ENCODE measurements around the gene EFCAB5. TPM values are rescaled to one million over a fixed set of nuclear protein-coding genes. Genes with fewer than 3 reads are reported as not detected.
"Not testable (repeated sequence)": the region's sequence is repeated elsewhere in the genome, so short reads cannot be mapped to it uniquely, and the experiment has no call there.

EFCAB5 gene
- total RNA-seq, 1 donor from 2014 or later: 1.1 TPM

- H3K9me3 ChIP-seq: no peaks in the 10 kb centered on the region
- no peak overlapping the region for H3K4me3 ChIP-seq
- no peak for DNase-seq (ENCODE audit: low spot score in 2 of 2)
- intact Hi-C loops (cut with DNase I): no loop called here
- H3K4me1 ChIP-seq: no peaks in the 10 kb centered on the region
- H3K27me3 ChIP-seq: no peaks in the 10 kb centered on the region
- H3K36me3 ChIP-seq: no peaks in the 10 kb centered on the region
- H3K27ac ChIP-seq: no peak overlapping the region
- no peak for TF ChIP-seq CTCF (IDR thresholded peaks at IDR 0.05)
Observed at GRCh38 chr17:30086896-30087295, 145.5 kb downstream of the EFCAB5 start.

- H3K27me3 ChIP-seq; H3K27ac ChIP-seq; H3K9me3 ChIP-seq; intact Hi-C loops (cut with DNase I); H3K4me1 ChIP-seq; DNase-seq (ENCODE audit: low spot score in 2 of 2); H3K4me3 ChIP-seq; H3K36me3 ChIP-seq: not testable (repeated sequence)
Observed at GRCh38 chr17:30087431-30087830, 146.0 kb downstream of the EFCAB5 start.

- H3K27ac ChIP-seq: peak overlapping the region in 1 of 2 donors; percentile 15
Observed at GRCh38 chr17:30091121-30091670, 149.8 kb downstream of the EFCAB5 start.

GRCh38 chr17:30091771-30092170 lies 150.3 kb downstream of the EFCAB5 start:
- H3K9me3 ChIP-seq: no peaks in the 10 kb centered on the region
- H3K27me3 ChIP-seq: no peaks in the 10 kb centered on the region
- no peaks in the 10 kb centered on the region for H3K4me1 ChIP-seq
- no peaks in the 10 kb centered on the region for H3K36me3 ChIP-seq
- no peak for TF ChIP-seq CTCF (IDR thresholded peaks at IDR 0.05)
- intact Hi-C loops (cut with DNase I): loop anchor here (2.0 to 10.0 kb wide), 4 partner anchors 65 to 447 kb away; partner anchors contain the start of gene SSH2
- H3K4me3 ChIP-seq: no peak overlapping the region
- DNase-seq (ENCODE audit: low spot score in 2 of 2): no peak
- peak overlapping the region in 1 of 2 donors; percentile 15 for H3K27ac ChIP-seq

More at GRCh38 chr17:30091121-30091670, 149.8 kb downstream of the EFCAB5 start:
- H3K36me3 ChIP-seq: no peaks in the 10 kb centered on the region
- intact Hi-C loops (cut with DNase I): loop anchor here (5.0 to 10.0 kb wide), 3 partner anchors 159 to 446 kb away; partner anchors contain the start of gene SSH2
- no peak for DNase-seq (ENCODE audit: low spot score in 2 of 2)
- no peaks in the 10 kb centered on the region for H3K27me3 ChIP-seq
- no peaks in the 10 kb centered on the region for H3K9me3 ChIP-seq
- H3K4me1 ChIP-seq: no peaks in the 10 kb centered on the region
- no peak overlapping the region for H3K4me3 ChIP-seq
- no peak for TF ChIP-seq CTCF (IDR thresholded peaks at IDR 0.05)

- H3K27me3 ChIP-seq: no peaks in the 10 kb centered on the region
- no peak overlapping the region for H3K27ac ChIP-seq
- no peaks in the 10 kb centered on the region for H3K36me3 ChIP-seq
- no peaks in the 10 kb centered on the region for H3K9me3 ChIP-seq
- H3K4me3 ChIP-seq: no peak overlapping the region
- no peak for TF ChIP-seq CTCF (IDR thresholded peaks at IDR 0.05)
- intact Hi-C loops (cut with DNase I): loop anchor here (2.0 to 10.0 kb wide), 4 partner anchors 66 to 448 kb away; partner anchors contain the start of gene SSH2
- H3K4me1 ChIP-seq: no peaks in the 10 kb centered on the region
- no peak for DNase-seq (ENCODE audit: low spot score in 2 of 2)
Observed at GRCh38 chr17:30092886-30093285, 151.5 kb downstream of the EFCAB5 start.

GRCh38 chr17:30093463-30094147 lies 152.2 kb downstream of the EFCAB5 start:
- no peaks in the 10 kb centered on the region for H3K36me3 ChIP-seq
- no peak overlapping the region for H3K4me3 ChIP-seq
- peak; percentile 59 to 84 (median 73) for TF ChIP-seq CTCF (IDR thresholded peaks at IDR 0.05)
- intact Hi-C loops (cut with DNase I): loop anchor here (2.0 to 10.0 kb wide), 4 partner anchors 67 to 449 kb away; partner anchors contain the start of gene SSH2
- H3K27me3 ChIP-seq: no peaks in the 10 kb centered on the region
- no peak overlapping the region for H3K27ac ChIP-seq
- no peaks in the 10 kb centered on the region for H3K9me3 ChIP-seq
- DNase-seq (ENCODE audit: low spot score in 2 of 2): peak in 1 of 2 donors; percentile 71
- H3K4me1 ChIP-seq: no peaks in the 10 kb centered on the region

Measured in ascending aorta (tissue), 2 donors.